Measurements from ENCODE around the gene GAS2L1.

DNA sequence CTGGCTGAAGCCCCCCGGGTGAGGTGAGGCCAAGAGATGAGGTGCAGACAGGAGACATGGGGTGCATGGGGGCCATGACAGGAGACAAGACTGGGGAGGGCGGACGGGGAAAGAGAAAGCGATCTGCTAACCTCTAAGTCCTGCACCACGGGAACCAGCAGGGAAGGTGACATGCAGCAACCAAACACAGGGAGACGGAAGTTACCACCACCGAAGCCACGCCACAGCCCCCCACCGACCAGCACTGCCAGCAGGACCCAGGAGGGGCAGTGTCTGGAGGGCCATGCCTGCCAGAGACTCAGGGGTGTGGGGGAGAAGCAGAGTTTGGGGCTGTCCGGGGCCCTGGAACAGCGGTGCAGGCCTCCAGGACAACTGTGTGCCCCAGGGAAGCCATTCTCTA, 23.1 kb downstream of the GAS2L1 start:
- TF ChIP-seq POLR2A (IDR thresholded peaks at IDR 0.05) (no peak), POLR2AphosphoS5 (IDR thresholded peaks at IDR 0.05) (no peak), EP300 (IDR thresholded peaks at IDR 0.05) (no peak)
- TF ChIP-seq, protein P1, sequence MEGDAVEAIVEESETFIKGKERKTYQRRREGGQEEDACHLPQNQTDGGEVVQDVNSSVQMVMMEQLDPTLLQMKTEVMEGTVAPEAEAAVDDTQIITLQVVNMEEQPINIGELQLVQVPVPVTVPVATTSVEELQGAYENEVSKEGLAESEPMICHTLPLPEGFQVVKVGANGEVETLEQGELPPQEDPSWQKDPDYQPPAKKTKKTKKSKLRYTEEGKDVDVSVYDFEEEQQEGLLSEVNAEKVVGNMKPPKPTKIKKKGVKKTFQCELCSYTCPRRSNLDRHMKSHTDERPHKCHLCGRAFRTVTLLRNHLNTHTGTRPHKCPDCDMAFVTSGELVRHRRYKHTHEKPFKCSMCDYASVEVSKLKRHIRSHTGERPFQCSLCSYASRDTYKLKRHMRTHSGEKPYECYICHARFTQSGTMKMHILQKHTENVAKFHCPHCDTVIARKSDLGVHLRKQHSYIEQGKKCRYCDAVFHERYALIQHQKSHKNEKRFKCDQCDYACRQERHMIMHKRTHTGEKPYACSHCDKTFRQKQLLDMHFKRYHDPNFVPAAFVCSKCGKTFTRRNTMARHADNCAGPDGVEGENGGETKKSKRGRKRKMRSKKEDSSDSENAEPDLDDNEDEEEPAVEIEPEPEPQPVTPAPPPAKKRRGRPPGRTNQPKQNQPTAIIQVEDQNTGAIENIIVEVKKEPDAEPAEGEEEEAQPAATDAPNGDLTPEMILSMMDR (IDR thresholded peaks at IDR 0.05), result no peak
